GM21737 (cell line): ENCODE data around the gene OTUD5.

Source experiments
- ATAC-seq: cut with Tn5 transposase; IDR thresholded peaks from one replicate; pipeline ENCODE4 v1.9.1; 2021; ENCODE audit warnings: mild to moderate bottlenecking, moderate library complexity; ENCODE audit not compliant: unreplicated experiment

OTUD5 gene

DNA sequence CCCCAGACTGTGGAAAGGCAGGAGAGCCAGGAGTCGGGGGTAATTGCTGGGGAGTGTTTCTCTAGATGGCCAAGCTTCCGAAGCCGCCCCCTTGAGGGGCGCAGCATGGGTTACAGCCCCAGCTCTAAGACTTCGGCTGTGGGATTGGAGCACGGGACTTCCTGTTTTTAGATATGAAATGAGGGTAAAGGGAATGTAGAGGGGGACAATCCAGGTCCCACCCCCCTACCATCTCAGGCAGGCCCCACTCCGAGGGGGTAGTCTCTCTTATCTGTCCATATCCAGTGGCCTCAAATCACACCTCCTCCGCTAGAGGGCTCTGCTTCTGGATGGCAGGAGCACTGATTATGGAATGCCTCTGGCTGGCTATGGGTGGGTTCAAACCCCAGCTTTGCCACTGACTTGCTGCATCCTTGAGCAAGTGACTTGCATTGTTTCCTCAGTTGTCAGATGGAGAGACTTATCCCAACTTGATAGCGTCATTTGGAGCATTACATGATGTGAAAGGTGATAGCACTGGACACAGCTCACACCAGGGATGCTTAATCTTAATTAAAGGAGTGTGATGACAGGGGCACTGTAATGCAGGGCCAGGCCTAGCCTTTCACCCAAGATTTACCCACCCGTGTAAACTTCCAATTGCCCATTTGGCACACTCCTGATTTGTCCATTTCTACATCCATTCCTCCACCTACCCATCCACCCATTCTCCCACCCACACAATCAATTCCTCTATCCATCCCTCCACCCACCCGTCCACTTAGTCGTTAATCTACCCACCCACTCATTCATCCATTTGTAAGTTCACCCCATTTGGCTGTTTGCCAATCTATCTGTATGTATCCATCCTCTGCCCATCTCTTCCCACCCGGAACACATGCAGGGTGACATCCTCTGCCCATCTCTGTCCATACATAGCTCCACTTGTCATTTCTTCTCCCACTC is 15.1 kb upstream of the OTUD5 start:
- ATAC-seq: no peak

DNA sequence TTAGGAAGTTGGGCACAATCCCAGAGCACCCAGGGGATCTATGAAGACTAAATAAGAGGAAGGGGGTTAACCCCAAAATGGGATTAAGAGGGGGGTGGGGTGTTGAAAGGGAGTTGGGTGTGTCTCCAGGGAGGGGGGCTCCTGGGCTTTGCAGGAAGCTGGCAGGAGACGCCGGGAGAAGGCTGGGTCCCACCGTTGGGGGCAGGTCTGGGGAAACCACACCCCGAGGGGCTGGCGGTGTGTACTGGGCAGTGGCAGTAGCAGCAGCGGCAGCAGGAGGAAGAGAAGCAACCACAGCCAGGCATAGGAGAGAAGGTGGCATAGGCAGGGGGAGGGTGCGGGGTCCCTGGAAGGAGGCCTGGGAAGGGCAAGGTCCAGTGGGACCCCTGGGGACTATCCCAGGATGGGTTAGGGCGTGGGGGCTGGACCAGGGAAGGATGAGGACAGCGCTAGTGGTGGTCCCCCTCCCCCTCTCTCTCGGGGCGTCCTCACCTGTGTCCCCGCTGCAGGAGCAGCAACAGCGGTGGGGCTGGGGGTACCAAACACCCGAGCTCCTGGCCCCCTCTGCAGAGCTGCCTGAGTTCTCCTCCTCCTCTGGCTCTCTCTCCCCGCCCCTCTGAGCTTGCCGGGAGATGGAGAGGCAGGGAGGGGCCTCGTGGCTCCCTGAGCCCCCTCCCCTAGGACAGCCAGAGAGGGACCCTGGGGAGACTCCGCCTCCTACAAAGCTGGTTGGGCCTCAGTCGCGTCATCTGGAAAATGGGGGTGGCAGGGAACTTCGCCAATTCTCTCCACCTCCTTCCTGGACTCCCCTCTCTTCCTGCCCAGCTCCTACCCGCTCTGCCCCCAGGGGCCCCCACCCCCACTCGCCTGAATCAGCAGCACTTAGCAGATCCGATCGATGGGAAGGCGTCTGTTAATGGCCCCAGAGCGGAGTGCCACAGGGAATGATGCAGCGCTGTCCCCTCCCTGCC is 14.1 kb upstream of the OTUD5 start, which contains the start of gene KCND1:
KCND1 (minus strand) TSS at position 596 of the 971 bp plus-strand sequence. CDS start 1,573 bp downstream, outside the sequence.
- ATAC-seq: no peak

DNA sequence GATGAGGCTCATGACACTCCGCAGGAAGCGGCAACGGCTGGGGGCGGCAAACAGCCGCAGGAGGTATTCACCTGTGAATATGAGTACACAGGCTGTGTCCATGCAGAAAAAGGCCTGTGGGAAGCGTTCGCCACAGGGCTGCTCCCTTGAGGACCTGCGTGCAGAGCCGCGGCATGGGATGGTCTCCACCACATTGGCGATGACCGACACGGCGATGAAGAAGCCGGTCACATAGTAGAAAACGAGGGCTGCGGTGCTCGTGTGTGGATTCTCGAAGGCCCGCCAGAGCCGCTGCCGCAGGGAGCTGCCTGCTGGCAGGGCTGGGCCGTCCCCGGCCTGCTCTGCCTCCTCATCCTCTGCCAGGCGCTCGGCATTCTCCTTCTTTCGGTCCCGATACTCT is 12.1 kb upstream of the OTUD5 start:
- ATAC-seq: no peak

DNA sequence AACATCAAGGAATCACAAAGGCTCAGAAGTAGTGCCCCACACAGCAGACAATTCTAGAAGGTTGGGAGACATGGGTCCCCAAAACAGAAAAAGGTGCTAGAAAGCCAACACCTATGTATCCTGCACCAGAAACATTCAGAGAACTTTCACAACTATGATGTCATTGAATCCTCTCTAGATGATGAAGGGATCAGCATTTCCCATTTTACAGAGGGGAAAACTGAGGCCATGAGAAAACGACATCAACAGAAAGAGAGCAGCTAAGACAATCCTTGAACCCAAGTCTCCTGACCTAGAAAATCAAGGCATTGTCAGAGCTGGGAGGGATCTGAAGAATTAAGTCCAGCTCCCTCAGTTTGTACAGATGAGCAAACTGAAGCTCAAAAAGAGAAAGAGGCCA is 11.0 kb upstream of the OTUD5 start:
- no peak for ATAC-seq

DNA sequence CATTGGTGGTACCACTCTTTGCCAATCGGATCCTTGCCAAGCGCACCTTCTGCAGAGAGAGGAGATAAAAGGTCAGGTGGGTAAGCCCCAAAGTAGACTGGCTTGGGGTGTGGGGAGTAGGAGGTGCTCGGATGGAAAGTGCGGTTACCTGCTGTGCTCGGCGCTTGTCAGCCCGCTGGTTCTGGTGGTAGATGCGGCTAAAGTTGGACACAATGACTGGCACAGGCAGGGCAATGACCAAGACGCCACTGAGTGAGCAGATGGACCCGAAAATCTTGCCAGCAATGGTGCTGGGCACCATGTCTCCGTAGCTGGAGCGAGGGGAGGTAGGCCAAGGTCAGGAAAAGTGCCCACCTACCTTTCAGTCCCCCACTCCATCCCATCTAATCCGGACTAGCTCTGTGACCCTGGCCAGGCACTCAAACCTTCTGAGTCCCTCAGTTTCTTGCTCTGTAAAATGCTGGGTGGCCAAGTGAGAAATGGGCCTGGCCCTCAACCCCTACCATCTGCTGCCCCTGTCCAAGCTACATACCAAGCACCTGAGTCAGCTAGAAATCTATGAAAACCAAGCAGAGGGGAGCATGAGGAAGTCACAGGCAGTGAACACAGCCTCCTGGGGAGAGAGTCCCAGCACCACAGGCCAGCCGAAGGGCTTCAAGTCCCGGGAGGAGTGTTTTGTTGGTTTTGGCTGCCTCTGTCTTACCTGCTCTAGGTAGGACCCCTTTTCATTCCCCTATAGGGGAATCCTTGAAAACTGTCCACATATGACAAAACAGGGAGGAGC is 9.6 kb upstream of the OTUD5 start:
- ATAC-seq: no peak

DNA sequence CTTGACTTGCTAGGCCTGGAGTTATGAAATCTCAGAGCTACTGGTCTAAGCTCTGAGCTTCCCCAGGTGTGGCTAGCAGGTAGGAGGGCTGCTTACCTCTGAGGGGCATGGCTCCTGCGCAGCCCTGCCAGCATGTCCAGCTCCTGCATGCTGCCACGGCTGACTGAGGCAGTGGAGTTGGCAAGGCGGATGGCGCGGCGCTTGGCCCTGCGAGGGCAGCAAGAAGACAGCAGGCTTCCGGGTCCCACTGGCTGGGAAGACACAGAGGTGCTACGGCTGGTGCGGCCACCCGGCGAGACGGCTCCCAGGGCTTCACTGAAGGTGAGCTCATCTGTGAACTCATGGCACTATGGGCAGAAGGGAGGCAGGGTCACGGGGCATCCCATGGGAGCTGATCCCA is 8.6 kb upstream of the OTUD5 start:
- ATAC-seq: no peak

DNA sequence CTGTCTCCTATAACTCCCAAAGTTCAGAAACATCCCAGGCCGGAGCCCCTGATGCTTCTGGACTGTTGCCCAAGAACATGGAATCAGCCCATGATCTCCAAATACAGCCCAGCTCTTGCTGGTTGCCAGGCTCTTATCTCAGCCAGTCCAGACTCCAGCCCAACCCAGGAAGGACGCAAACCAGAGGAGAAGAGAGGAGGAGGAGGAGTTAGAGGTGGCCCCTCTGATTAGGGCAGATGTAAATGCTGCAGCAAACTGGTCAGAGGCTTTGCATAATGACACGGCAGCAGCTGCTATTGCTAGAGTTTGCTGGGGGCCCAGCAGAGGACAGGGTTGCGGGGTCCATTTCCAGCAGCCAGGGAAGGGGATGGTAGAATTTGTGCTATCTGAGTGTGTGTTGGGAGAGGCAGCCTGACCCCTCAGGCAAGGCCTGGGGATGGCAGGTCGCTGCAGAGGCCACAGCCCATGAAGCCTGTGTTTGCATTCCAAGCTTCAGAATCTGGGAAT is 4.2 kb upstream of the OTUD5 start:
- no peak for ATAC-seq

DNA sequence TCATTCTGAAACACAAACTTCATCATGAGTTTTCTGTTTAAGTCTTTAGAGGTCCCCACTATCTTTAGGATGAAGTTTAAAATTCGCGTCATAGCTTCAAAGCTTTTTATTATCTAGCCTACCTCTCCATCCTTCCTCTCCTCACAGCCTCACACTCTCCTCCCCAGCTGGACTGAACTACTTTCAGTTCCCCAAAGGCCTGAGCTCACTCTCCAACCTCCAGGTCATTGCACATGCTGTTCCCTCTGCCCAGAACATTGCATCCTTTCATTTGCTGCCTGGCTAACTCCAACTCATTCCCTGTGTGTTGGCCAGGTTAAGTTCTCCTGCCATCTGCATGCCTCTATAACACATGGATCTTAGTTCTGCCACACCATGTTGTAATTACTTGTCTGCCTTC is 2.9 kb upstream of the OTUD5 start:
- ATAC-seq: no peak

DNA sequence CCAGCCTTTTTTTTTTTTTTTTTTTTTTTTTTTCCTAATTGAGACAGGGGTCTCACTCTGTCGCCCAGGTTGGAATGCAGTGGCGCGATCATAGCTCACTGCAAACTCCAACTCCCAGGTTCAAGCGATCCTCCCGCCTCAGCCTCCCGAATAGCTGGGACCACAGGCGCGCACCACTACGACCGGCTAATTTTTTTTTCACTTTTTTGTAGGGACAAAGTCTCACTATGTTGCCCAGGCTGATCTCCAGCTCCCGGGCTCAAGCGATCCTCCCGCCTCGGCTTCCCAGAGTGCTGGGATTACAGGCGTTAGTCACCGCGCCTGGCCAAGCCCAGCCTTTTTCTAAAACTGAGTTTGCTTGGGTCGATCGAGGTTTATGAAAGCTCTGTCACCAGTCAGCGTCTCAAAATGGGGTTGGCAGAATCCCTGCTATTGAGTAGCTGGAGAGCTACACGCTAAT is 1.3 kb upstream of the OTUD5 start:
- ATAC-seq: no peak

DNA sequence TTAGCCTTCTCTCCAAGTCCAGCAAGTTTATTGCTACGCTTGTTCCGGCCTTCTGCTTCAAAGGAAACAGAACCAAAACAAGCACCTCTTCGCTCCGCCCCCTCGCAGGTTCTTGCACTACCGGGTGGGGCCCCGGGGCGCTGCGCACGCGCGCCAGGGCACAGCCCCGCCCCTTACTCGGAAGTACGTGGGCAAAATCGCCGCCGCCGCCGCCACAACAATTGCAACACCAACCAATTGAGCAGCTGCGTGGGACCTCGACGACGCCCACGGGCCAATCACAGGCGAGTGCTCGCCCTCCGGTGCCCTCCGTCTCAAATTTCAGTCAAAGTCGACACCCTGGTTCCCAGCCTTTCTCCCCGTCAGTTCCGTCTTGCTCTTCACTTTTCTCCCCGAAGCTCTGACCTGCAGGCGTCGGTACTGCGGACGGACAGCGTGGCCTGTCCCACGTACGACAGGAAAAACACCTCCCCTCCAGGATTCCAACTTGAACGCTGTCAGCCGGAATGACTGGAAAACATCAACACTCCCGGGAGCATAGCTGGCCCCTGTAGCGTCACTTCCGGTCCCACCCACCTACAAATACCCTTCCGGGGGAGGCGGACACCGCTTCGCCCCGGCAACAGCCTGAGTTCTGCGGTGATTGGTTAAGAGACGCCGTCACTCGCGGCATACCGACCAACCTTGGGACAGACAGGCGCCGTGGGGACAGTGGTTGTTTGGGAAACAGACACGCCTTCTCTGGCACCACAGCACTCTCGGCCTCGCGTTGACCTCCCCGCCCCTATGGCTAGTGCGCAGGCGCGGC is 624 bp upstream of the OTUD5 start:
- peak; percentile 80 for ATAC-seq

DNA sequence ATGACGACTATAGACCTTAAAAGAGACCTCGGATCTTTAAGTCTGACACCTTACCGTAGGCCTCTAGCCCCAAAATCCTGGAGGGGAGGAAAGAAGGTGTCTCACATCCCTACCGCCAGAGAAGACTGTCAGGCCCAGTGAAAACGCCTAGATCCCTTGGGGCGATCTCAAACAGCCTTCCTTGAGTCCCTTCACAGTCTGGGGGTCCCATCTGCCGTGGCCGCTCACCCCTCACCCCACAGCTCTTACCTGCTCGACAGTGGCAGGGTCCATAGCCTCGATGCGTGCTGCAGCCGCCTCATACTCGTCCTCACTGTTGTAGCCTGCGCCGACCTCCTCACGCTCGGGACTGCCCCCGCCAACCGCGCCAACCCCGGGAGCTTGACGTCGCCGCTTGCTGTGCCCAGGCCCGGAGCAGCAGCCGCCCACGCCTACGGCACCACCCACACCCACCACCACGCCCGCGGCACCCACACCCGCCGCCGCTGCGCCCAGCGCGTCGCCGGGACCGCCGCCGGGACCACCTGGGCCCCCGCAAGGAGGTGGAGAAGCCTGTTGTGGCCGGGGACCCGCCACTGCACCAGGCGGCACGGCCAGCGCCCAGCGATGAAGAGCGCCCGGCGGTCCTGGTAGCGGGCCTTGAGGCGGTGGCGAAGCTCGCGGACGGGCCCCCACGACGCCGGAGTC is 536 bp downstream of the OTUD5 start:
- ATAC-seq: no peak

DNA sequence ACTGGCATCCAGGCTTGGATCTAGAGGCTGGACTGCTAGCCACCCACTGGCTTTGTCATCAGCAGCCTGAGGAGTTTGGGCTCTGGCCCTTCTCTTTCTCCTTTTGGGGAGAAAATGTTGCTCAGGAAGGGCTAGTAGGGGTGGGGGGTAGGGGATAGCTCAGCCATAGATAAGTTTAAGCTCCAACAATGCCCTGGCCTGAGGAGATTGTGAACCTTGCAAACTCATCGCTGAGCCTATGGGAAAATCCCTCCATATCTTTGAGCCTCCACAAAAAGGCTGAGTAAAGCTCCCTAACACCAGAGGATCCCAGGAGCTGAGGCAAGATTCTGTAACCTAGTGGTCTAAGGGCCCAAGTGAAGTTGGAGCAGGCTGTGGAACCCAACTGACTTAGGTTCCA is 8.8 kb downstream of the OTUD5 start:
- ATAC-seq: no peak

DNA sequence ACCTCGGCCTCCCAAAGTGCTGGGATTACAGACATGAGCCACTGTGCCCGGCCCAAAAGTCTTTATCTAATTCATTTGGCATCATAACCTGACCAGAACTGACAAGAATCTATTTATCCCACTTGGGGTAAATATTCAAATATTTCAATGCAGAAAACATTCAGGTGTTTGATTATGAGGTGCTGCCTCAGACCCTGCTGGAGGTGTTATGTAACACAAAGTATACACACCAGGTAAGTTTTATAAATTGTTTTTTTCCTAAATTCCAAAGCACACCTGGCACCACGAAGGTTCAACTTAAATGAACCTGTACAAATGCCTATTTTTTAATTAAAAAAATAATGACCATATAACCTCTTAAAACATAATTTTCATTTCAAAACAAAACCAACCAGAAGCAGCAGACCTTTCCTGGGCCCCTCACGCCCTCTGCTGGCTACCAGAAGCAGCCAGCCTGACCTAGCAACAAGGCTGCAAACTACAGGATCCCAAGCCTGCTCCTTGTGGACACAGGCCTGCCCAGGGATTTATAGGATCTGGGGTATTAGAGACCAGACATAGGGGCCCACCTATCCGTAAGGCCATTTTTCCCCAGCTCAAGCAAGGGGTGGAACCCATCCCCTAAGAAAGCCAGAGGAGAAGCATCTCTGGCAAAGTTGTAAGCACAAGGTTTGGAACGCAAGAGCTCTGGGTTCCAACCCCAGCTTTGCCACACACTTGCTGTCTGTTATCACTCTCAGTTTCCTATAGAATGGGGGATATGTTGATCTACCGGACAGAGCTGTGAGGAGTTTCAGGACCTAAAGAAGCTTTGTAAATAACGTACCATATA is 11.7 kb downstream of the OTUD5 start:
- no peak for ATAC-seq

DNA sequence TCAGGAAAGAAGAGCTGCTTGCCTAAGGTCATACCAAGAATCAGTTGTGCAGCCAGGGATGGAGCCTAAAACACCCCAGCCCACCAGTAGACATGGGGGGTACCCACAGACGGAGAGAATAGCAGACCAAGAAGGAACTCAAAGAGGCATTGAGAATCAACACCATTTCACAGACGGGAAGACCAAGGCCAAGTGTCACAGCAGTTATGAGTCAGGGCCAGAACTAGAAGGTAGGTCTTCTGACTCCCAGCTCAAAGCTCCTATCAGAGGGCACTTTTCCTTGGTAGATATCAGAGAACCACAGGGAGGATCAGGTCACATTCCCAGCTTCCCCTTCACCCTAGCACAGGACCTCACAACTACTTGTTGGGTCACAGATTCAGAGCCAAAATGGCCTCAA is 14.5 kb downstream of the OTUD5 start:
- no peak for ATAC-seq

DNA sequence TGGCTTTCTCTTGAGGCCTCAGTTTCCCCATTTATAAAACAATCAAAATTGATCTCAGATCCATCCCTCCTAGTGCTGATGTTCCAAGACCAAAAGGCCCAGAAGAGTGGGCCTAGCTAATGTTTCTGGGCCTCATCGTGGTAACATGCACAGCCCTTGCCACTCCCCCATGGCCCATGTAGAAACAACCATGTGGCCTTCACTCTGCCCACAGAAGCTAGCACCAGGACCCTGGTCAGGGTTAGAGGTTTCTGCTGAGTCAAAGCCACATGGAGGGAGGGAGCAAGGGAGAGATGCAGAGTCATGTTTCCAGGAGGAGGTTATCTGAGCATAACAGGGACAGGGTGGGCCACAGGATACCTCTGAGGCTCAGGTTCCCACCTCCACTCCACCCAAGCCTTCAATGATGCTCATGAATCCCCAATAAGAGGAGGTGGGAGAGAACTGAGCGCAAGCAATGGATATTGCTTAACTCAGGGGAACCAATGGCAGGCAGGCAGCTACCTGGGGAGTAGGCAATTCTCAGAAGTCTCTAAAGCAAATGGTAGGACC is 16.9 kb downstream of the OTUD5 start:
- ATAC-seq: no peak

DNA sequence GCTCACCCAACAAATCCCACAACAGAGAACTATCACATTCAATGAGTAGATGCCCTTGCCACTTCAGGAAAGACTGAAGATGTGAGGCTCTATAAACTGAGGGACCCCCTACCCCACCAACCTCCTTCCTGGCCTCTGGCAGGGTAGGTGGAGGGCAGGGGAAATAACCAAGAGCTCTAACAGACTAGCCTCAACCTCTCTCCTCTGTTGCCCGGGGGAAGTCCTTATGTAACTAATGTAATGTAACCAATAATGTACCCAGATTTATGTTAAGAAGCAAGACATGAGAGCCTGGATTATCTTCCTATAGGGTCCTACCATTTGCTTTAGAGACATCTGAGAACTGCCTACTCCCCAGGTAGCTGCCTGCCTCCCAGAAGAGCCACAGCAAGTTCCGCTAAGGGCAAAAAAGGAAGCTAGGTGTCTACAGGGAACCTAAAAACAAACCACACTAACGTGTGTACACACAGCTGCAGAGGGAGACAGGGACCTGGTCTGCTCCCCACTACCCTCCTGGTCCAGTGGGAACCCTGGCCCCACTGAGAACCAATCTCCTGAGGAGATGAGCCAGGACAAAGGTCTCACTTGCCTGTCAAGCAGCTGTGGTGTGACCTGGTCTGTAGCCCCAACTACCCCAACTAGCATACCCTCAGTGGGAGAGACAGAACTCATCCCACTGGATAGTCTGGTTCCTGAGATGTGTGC is 17.7 kb downstream of the OTUD5 start:
- ATAC-seq: no peak

DNA sequence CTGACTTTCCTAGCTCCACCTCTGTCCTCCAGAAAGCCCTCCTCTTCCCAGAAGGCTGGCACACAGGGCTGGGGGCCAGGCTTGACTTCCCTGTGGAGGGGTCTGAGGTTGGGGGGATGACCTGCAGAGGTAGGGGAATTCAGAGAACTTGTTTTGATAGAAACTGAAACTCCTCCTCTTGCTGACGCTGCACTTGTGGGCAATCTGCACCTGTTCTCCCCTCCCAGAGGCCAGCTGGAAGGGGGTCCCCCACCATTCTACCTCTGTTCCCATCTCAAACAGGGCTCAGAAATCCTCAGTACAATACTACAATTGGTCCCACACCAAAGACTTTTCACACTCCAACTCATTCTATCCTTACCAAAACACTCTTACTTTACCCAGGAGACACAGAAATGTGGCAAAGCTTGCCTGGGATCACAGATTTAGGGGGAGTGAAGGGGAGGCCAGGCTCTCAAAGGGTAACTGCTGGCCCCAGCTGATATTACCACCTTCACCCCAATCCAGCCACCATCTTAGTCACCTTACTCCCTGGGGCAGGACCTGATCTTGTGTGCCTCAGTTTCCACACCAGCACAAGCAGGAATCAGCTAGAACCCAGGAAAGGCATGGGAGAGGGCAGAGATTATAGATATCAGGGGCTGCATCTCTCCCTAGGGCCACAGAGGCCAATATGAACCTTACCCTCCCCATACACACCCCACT is 18.5 kb downstream of the OTUD5 start:
- peak; percentile 50 for ATAC-seq
